Measurements from ENCODE around the gene ITGA11.

Gene ITGA11

GRCh38 chr15:68284616-68285258 lies 147.2 kb downstream of the ITGA11 start:
- DNase-seq, result no peak

DNA sequence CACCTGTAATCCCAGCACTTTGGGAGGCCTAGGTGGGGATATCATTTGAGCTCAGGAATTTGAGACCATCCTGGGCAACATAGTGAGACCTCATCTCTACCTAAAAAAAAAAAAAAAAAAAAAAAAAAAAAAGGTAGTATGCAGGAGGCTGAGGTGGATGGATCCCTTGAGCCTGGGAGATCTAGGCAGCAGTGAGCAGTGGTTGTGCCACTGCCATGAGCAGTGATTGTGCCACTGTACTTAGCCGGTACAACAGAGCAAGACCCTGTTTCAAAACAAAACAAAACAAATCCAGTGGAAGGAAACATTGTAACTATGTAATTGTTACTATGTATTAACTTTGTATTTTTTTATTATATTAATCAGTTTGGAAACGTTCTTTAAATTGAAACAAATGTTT lies 148.6 kb downstream of the ITGA11 start:
- DNase-seq, result no peak

DNA sequence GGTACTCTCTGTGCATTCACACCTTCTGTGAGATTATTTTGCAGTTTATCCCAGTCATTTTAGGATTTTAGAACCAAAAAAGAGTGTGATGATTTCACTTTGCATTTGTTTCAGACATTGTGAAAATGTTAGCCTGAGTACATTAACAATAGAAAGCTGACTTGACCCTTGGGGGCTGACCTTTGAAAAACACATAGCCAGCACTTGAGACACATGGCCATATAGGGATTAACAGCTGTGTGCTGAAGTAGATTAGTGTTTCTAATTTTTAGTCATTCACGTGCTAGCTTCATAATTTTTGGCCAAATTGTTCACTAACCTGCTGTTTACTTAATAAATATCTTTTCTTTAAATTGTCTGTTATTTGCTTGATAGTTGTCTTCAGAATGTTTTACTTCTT lies 151.0 kb downstream of the ITGA11 start:
- no peak for DNase-seq

GRCh38 chr15:68279779-68280753 lies 151.9 kb downstream of the ITGA11 start:
- no peak for DNase-seq

DNA sequence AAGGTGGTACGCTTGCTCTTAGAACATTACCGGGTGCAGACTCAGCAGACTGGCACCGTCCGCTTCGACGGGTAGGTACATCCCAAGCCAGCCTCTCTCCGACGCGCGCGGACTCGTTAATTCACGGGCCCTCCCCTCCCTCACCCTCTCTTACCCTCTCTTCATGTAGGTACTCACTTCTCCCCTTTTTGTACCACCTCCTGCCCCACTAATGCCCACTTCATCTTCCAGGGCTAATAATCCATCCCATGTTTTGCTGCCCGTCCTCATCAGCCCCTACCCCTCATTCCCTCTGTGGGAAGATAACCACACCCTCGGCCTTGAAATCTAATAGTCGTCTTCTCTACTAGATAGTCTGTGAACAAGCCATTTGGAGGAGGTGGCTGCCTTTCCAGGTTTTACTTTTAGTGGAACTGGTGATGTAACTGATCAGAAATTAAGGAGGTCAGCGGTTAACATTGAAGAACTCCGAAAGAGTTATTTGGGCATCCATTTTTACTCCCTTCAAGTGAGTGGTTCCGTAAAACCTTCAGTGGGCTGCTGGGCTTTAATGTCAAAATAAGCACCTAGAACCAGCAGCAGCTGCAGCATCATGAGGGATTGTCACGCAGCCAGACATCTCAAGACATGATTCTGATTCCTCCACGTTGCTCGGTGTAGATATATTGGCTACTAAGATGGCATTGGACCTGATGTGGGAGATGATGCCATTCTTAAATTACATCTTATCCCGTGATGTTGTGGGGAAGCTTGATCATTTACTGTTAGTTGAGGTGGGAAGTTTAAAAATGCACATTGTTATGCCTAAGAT lies 153.2 kb downstream of the ITGA11 start:
- no peak for DNase-seq

DNA sequence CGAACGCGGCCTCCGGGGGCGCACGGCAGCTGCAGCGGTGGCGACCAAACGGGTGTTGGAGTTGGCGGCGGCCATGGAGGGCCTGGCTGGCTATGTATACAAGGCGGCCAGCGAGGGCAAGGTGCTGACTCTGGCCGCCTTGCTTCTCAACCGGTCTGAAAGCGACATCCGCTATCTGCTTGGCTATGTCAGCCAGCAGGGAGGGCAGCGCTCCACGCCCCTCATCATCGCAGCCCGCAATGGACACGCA lies 153.7 kb downstream of the ITGA11 start:
- DNase-seq, result peak; percentile 78

GRCh38 chr15:68277603-68278344 lies 154.2 kb downstream of the ITGA11 start, which contains the start of gene FEM1B:
FEM1B (plus strand) TSS chr15:68277745; CDS start chr15:68278418, 673 bp downstream.
- DNase-seq, result peak; percentile 90

DNA sequence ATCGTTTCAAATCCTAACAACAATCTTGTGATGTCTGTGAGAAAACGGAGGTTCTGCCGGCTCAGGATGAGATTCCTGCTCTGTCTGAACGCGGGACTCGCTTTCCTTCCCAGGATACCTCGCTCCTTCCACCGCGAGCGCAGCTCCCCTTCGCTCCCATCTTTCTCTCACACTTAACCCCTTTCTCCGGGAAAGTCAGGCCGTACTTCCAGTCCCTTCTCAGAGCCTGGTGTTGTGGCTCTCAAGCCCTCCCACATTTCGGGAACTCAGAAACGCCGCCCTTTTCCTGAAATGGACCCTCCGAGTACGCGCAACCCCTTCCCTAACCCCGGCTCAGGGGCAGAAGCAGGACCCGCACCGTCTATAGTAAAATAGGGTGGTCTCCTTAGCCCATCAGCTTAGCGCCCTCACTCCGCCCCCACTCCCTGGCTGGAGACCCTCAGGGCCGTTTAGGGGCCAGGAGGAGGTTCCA lies 154.8 kb downstream of the ITGA11 start:
- no peak for DNase-seq

DNA sequence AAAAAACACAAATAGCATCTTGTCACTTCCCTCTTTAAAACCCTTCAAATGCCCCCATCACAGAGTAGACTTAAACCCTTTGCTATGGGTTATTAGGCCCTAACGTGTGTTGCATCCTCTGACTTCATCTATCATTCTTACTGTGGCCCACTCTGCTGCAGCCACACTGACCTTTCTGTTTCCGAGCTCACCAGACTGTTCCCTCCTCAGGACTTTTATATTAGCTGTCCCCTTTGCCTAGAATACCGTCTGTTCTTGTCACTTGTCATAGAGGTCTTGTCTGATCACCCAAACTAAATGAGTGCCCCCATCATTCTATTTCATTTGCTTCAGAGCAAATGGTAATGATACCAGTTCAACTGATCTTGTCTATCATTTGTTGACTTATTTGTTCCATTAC lies 155.3 kb downstream of the ITGA11 start:
- DNase-seq, result no peak

DNA sequence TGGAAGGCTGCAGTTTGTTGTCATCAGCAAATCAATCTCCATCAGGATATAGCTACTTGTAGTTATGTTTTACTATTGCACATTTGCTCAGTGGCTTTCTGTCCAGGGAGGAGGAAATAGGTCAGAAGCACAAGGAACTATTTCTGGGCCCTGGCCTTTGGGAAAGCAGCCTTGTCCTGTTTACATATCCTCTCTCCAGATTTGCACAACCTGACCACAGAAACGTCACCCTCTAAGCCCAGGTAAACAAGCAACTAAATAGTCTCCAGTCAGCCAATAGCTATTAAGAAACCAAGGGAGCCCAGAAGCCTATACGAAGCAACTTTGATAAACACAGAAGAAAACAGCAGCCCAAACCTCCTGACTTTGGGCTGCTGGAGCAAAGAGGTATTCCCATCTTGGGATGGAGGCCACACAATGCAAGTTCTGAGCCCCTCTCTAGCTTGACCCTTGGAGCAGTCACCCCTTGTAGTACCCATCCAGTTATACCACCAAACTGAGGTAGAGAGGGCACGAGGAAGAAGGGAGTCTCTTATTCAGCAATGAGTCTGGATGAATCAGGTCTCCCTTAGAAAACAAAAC lies 156.7 kb downstream of the ITGA11 start:
- DNase-seq, result no peak

DNA sequence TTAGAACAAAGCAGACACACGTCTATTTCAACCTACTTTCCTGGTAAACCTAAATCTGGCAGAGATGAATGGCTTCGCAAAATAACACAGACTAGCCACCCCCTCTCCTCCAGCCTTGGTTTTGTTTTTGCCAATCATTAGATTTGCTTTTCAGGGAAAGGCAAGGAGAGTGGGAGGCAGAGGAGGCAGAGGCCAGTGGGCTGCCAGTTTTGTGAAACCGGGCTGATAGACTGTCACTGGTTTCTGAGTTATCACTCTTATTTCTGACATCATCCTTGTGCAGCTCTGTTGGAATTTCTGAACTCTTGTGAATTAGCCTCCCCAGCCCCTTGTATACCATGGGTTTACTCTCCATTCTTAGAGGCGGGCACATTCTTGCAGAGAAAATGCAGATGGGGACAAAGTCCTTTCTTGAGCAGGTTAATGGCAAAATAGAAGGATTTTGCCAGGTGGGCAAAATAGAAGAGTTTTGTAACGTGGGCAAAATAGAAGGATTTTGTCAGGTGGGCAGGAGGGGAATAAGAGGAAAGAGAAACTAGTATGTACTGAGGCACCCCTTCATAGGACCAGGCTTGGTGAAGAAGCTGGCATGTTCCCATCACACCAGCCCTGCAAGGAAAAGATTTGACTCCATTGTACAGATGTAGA lies 157.6 kb downstream of the ITGA11 start:
- DNase-seq, result no peak

DNA sequence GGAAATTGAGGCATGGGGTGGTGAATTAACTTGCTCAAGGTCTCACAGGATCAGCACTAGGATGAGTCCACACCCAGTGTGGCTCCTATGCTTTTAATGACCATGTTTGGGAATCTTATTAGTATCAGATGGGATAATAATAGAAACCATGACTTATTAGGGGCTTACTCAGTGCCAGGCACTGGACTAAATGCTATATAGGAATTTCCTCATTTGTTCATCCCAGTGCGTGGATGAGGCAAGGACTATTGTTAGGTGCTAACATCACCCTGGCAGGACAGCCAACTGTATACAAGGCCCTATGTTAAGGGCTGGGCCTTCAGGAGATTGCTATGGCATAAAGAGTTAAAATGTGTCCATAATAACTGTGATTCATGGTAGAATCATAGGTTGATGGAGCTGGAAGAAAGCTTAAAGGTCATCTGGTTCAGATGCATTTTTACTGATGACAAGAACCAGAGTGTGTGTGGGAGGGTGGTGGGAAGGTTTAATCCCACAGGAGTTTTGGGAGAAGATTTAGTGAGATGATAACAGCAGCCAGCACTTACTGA lies 159.2 kb downstream of the ITGA11 start:
- DNase-seq, result no peak

DNA sequence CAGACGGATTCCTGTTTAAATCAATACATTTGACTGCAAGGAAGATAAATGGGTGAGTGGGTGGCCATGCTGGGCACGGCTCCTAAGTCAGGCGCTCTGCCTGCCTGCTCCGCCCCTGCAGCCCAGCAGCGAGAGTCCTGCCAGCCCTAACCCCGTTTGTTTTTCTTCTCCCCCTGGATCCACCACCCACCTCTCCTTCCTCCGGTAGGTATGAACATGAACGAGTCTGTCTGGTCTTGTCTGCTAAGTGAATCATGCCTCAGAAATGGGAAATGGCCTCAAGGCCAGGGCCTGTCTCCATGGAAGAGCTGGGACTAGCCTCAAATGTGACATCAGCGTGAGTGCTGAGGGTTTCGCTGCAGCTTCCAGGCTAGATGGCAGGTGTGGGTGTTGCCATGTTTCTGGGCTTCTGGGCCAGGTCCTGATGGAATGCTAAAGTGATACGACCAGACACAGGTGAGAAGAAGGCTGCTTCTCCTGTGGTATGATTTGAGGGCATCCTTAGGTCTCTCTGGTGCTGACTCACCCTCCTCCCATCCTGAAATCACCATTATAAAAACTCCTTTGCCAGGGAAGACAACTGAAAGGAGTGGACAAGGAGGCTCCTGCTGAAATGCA lies 160.0 kb downstream of the ITGA11 start:
- no peak for DNase-seq

DNA sequence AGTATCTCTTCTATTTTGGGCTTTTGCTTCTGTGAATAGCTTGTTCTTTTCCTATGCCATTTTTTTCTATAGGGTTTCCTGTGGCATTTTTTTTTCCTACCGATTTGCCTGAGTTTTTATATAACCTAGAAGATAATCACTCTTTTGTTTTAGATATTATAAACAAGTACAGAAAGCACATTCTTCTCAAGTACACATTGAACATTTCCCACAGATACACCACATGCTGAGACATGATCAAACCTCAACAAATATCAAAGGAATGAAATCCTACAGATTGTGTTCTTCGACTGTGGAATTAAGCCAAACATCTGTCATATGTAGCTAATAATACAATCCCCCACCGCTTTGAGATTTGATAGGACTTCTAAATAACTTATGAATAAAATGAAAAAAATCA lies 163.6 kb downstream of the ITGA11 start:
- DNase-seq, result no peak

DNA sequence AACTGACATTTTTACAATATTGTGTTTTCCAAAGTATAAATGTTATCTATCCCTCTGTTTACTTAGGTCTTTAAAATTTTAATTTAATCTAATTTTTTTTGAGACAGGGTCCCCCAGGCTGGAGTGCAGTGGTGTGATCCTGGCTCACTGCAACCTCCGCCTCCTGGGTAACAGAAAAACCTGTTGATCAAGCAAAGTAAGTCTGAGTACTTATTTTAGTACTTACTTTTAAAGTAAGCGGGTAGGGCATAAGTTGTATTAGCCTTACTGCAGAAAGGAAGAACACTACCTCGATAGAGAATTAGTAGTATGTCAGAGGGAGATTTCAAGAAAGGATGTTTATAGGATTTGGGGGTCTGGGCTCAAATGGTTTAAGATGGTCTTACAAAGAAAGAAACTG lies 166.3 kb downstream of the ITGA11 start:
- DNase-seq, result no peak

DNA sequence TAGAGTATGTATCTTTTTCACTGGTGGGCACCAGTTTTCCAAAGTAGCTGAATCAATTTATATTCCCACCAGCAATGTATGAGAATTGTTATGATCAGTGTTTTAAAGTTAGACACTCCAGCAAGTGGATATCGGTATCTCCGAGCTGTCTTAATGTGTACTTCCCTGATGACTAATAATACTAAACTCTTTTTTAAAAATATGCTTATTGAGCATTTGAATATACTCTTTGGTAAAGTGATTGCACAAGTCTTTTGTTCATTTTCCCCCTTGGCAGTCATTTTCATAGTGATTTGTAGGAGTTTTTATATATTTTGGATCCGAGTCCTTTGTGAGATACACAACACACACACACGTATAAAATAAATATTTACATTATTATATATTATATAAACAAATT lies 166.9 kb downstream of the ITGA11 start:
- no peak for DNase-seq

DNA sequence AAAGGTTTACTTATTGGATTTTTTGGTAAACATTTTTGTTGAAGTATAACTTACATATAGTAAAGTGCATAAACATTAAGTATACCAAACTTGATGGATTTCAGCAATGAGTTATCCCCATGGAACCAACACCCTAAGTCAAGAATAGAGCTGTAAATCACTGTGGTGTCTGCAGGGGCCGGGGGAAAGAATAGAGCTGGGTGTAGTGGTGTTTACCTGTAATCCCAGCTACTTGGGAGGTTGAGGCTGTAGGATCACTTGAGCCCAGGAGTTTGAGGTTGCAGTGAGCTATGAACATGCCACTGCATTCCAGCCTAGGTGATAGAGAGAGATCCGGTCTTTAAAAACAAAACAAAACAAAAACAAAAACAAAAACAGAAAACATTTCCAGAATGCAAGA lies 167.7 kb downstream of the ITGA11 start:
- no peak for DNase-seq

GRCh38 chr15:68262514-68263356 lies 169.2 kb downstream of the ITGA11 start:
- DNase-seq, result no peak

- DNase-seq, result no peak
Measured at GRCh38 chr15:68261980-68262379, 170.0 kb downstream of the ITGA11 start.

DNA sequence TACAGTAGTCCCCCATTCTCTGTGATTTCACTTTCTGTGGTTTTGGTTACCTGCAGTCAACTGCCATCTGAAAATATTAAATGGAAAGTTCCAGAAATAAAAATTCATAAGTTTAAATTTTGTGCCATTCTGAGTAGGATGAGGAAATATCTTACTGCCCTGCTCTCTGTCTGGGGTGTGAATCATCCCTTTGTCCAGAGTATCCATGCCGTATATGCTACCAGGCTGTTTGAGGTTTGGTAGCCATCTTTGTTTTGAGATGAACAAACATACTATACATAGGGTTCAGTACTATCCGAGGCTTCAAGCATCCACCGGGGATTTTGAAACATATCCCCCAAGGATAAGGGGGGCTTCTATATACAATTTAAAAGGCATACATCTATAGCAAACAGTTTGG lies 170.7 kb downstream of the ITGA11 start:
- DNase-seq, result no peak
